ENCODE data around the gene C16orf74.

The C16orf74 gene

DNA sequence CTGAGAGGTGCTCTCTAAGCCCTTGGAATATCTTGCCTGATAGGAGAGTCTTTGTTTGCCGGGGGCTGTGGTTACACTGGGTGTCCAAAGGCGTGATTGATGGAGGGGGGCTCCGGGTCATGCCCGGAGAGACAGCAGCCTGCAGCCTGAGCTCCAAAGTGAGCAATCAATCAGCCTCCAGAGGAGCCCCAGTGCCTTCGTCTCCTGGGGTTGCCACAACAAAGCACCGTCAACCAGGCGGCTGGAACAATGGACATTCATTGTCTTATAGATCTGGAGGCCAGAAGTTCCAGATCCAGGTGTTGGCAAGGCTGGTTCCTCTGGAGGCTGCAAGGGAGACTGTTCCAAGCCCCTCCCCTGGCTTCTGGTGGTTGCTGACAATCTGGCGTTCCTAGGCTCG, 38.1 kb downstream of the C16orf74 start:
- Histone ChIP-seq H3K9me3 (peaks cover 11% of the 10 kb centered on the region), H3K4me2 (no peak overlapping the region), H4K20me1 (peaks cover 13% of the 10 kb centered on the region), H3K4me3 (no peak overlapping the region), H3K27me3 (no peaks in the 10 kb centered on the region), H3K4me1 (peaks cover 29% of the 10 kb centered on the region), H3K27ac (no peak overlapping the region), H3K9ac (no peak overlapping the region), H3K36me3 (peaks cover 42% of the 10 kb centered on the region)
- TF ChIP-seq Cebpa-rat (IDR thresholded peaks at IDR 0.05) = no peak

DNA sequence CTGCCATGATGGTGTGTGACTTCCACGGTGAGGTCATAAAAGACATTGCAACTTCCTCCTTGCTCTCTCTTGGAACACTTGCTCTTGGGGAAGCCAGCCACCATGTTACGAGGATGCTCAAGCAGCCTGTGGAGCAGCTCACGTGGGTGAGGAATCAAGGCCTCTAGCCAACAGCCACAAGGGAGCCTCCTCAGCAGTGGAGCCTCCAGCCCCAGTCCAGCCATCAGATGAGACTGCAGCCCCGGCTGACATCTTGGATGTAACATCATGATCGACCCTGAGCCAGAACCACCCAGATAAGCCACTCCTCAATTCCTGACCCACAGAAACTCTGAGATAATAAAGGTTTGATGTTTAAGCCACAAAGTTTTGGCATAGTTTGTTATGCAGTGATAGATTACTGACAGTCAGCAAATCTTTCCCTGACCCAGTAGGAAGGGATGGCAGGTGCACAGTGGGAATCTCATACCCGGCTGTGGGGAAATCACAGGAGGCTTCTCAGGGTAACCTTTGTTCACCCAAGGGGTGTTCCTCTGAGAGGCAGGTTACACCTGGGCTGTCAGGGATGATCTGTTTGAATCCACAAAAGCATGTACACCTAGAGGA, 38.8 kb downstream of the C16orf74 start:
- TF ChIP-seq Cebpa-rat (IDR thresholded peaks at IDR 0.05) = no peak
- Histone ChIP-seq H3K9ac (no peak overlapping the region), H3K4me3 (no peak overlapping the region), H3K4me2 (no peak overlapping the region), H3K4me1 (peaks cover 22% of the 10 kb centered on the region), H3K9me3 (peaks cover 11% of the 10 kb centered on the region), H4K20me1 (peaks cover 6% of the 10 kb centered on the region), H3K27me3 (no peaks in the 10 kb centered on the region), H3K36me3 (peaks cover 46% of the 10 kb centered on the region), H3K27ac (no peak overlapping the region)

DNA sequence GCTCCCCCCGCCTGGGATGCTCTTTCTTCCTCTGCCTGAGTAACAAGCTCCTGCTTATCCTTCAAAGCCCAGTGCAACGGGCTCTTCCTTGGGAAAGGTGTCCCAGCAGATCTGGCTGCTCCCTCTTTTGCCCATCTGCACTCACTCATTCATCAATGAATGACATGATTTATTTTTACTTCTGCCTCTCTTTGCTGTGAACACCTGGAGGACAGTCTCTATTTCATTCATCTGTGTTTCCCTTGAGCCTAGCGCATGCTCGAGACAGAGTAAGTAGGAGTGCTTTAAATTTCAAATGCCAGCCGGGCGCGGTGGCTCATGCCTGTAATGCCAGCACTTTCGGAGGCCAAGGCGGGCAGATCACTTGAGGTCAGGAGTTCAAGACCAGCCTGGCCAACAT, 40.2 kb downstream of the C16orf74 start:
- Histone ChIP-seq H3K9me3 (peaks cover 11% of the 10 kb centered on the region), H3K9ac (no peak overlapping the region), H3K27ac (no peak overlapping the region), H3K4me2 (no peak overlapping the region), H3K4me1 (peaks cover 8% of the 10 kb centered on the region), H3K27me3 (no peaks in the 10 kb centered on the region), H3K4me3 (no peak overlapping the region), H4K20me1 (no peaks in the 10 kb centered on the region; the same call in 1 of the 2 replicates), H3K36me3 (peaks cover 53% of the 10 kb centered on the region)
- no peak for TF ChIP-seq Cebpa-rat (IDR thresholded peaks at IDR 0.05)

DNA sequence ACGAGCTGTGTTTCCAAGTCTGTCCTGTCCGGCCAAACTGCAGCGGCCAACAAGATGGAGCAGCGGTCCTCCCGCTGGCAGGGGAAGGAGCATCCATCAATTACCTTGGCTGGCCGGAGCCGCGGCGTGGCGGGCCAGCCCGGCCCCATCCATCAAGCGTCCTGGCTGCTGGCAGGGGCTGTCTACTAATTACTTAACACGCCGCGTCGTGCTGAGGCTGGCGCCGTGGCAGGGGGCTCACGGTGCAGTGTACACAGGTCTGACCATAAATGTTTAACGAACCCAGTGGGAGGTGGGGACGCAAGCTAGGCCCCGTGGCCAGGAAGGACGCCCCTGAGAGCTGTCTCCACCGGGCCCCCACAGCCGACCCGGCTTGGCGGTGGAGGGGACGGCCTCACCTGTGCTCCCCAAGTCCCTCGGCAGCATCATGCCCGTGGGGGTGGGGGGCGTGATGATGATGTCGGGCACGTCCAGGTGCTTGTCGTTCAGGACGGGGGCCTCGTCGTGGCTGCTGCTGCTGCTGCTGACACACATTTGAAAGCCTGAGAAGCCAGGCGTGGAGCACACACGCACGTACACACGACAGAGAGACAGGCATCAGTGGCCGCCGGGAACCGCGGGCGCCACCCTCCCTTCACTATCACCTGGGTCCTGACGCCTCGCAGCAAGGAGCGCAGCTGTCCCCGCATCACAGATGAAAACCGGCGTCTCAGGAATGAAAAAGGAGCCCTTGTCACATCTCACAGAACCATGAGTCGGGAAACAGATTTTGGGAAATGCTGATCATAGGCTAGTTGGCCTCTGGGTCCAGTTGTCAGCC, 40.9 kb downstream of the C16orf74 start:
- Histone ChIP-seq H3K4me1 (peaks cover under 1% of the 10 kb centered on the region; the same call in 1 of the 2 replicates), H3K9me3 (peaks cover 11% of the 10 kb centered on the region), H3K27me3 (no peaks in the 10 kb centered on the region), H3K4me3 (no peak overlapping the region), H3K36me3 (peaks cover 58% of the 10 kb centered on the region), H3K4me2 (no peak overlapping the region), H4K20me1 (no peaks in the 10 kb centered on the region), H3K9ac (no peak overlapping the region), H3K27ac (no peak overlapping the region)
- no peak for TF ChIP-seq Cebpa-rat (IDR thresholded peaks at IDR 0.05)

DNA sequence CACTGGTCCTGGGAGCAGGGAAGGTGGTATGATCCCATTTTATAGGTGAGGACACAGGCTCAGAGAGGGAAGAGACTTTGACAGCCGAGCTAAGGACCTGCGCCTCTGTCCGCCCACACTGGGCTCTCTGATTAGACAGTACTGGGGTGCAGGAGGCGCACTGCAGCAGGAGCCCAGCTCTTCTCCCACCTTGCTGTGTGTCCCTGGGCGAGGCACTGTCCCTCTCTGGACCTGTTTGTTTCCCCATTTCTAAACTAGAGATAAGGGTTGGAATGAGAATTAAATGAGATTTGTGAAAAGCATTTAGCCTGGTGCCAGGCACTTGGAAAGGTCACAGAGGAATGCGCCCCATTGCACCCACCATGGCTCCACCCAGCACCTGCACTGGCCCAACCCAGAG, 42.6 kb downstream of the C16orf74 start:
- peaks cover 58% of the 10 kb centered on the region for H3K36me3 ChIP-seq
- H4K20me1 ChIP-seq = no peaks in the 10 kb centered on the region
- no peak overlapping the region for H3K4me2 ChIP-seq
- H3K4me3 ChIP-seq = no peak overlapping the region
- H3K27ac ChIP-seq = no peak overlapping the region
- no peak for TF ChIP-seq Cebpa-rat (IDR thresholded peaks at IDR 0.05)
- H3K9me3 ChIP-seq = peaks cover 11% of the 10 kb centered on the region
- H3K4me1 ChIP-seq = no peaks in the 10 kb centered on the region
- no peaks in the 10 kb centered on the region for H3K27me3 ChIP-seq
- no peak overlapping the region for H3K9ac ChIP-seq

DNA sequence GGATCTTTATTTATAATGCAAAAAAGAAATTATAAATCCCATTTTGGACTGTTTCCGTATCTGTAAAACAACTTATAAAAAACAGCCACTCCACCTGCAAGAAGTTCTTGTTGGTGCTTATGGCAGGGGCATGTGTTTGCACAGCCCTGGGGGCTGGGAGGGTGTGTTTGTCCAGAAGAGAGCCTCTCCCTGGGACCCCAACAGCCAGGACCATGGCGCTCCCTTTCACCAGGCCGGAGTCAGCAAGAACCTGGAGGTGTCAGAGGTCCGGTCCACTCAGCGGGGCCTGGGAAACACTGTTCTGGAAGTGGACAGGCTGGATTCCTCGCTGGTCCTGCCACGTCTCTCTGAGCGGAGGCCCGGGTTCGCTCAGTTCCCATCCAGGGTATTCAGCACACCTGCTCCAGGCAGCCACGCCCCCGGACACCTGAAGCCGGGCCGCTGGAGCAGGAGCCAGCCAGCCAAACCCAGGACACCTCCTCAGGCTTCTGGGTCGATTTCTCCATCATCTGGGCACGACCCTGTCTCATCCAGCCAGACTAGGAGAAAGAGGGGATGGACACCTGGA, 43.3 kb downstream of the C16orf74 start:
- Histone ChIP-seq H4K20me1 (no peaks in the 10 kb centered on the region), H3K4me2 (no peak overlapping the region), H3K4me3 (no peak overlapping the region), H3K27ac (no peak overlapping the region), H3K36me3 (peaks cover 53% of the 10 kb centered on the region), H3K9me3 (peaks cover 9% of the 10 kb centered on the region), H3K9ac (no peak overlapping the region), H3K4me1 (no peaks in the 10 kb centered on the region), H3K27me3 (no peaks in the 10 kb centered on the region)
- TF ChIP-seq Cebpa-rat (IDR thresholded peaks at IDR 0.05) = no peak

DNA sequence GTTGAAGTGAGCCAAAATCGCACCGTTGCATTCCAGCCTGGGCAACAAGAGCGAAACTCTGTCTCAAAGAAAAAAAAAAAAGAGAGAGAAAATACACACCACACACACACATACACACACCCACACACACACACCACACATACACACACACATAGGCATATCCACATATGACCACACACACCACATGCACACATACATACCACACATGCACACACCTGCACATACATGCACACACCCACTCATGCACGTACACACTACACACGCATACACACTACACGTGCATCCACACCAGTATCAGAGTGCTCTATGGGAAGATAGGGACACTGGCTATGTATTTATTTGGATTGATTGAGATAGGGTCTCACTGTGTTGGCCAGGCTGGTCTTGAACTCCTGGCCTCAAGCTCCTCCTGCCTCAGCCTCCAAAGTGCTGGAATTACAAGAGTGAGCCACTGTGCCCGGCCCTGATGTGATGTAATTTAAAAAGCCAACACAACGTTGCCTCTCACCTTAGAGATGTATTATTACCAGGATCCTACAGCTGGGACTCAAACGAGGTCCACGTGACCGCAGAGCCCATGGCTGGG, 44.4 kb downstream of the C16orf74 start:
- H3K27ac ChIP-seq = no peak overlapping the region
- no peaks in the 10 kb centered on the region for H3K9me3 ChIP-seq
- H3K9ac ChIP-seq = no peak overlapping the region
- no peaks in the 10 kb centered on the region for H3K27me3 ChIP-seq
- TF ChIP-seq Cebpa-rat (IDR thresholded peaks at IDR 0.05) = no peak
- no peak overlapping the region for H3K4me2 ChIP-seq
- no peaks in the 10 kb centered on the region for H3K4me1 ChIP-seq
- H4K20me1 ChIP-seq = no peaks in the 10 kb centered on the region
- no peak overlapping the region for H3K4me3 ChIP-seq
- peaks cover 45% of the 10 kb centered on the region for H3K36me3 ChIP-seq

DNA sequence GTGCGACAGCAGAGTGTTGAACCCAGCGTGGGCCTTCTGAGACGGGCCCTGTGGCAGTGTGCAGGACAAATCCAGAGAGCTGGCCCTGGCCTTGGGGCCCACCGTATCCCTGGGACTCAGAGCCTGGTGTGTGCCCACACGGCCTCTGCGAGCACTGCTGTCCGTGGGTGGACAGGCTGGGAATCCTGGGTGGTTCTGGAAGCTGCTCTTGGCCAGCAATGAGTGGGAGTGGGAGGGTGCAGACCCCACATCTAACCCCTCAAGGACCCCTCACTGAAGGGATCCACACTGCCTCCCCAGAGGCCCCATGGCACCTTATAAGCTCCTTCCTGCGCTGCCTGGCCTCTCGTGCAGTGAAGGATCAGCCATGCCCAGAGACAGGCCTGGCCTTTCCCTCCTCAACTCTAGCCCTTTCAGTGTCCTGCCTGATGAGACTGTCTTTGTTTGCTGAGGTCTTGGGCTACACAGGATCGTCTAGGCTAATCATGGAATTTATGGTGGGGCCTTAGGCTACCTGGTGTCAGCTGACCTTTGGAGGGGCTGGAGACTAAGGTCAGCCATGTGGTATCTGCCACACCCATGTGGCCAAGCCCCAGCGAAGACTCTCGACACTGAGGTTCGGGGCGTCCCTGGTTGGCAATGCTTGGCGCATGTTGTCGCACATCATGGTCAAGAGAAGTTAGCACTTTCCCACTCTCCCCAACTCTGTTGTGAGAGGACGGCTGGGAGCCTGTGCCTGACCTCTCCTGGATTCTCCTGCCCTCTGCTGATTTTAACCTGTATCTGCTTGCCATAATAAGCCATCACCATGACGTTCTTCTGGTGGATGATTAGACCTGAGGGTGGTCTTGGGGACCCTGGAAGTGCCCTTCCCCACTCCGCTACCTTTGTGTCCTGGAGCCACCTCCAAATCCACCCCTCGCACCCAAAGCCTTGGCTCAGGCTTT, 45.7 kb downstream of the C16orf74 start:
- Histone ChIP-seq H4K20me1 (no peaks in the 10 kb centered on the region), H3K4me1 (no peaks in the 10 kb centered on the region), H3K9me3 (no peaks in the 10 kb centered on the region), H3K9ac (no peak overlapping the region), H3K27me3 (no peaks in the 10 kb centered on the region), H3K4me2 (no peak overlapping the region), H3K27ac (no peak overlapping the region), H3K4me3 (no peak overlapping the region), H3K36me3 (peaks cover 38% of the 10 kb centered on the region)
- TF ChIP-seq Cebpa-rat (IDR thresholded peaks at IDR 0.05) = no peak

DNA sequence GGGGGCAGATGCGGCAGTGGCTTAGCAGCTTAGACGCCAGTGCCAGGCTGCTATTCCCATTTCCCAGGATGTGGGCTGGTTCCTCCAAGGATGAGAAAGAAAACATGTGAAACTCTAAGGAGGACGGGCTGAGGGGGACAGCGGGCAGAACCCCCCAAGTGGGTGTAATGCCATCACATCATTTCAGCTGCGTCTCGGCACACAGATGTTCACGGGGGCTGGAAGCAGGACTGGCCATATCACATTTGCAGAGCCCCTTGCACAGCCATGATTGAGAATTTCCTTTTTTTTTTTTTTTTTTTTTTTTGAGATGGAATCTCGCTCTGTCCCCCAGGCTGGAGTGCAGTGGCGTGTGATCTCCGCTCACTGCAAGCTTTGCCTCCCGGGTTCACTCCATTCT, 46.9 kb downstream of the C16orf74 start:
- no peak for TF ChIP-seq Cebpa-rat (IDR thresholded peaks at IDR 0.05)
- Histone ChIP-seq H3K9ac (no peak overlapping the region), H4K20me1 (no peaks in the 10 kb centered on the region), H3K4me3 (no peak overlapping the region), H3K4me1 (0 out of 2 replicates have a peak, but pooled peaks cover 3% of the 10 kb centered on the region), H3K27ac (no peak overlapping the region), H3K36me3 (peaks cover 30% of the 10 kb centered on the region; the same call in 1 of the 2 replicates), H3K27me3 (no peaks in the 10 kb centered on the region), H3K9me3 (no peaks in the 10 kb centered on the region), H3K4me2 (no peak overlapping the region)

Data from BLaER1 (cell line).